ENCODE results near the gene CBFB. TPM values are rescaled to one million over a fixed set of nuclear protein-coding genes. Genes with fewer than 3 reads are reported as not detected.

CBFB gene
- total and polyA plus RNA-seq, 12 donors = 13.0 to 41.2 (median 27.1) TPM

GRCh38 chr16:67016681-67017420 is 12.1 kb upstream of the CBFB start:
- H3K27me3 ChIP-seq = no peaks in the 10 kb centered on the region
- H3K4me3 ChIP-seq = no peak overlapping the region
- H3K9me3 ChIP-seq (replicated peaks in 1 of 3) = no peaks in the 10 kb centered on the region
- TF ChIP-seq CTCF (IDR thresholded peaks at IDR 0.05) = no peak
- no peak for TF ChIP-seq POLR2A (IDR thresholded peaks at IDR 0.05)
- intact Hi-C loops (cut with DNase I) = loop anchor here (5.0 to 10.0 kb wide), 2 partner anchors 138 to 140 kb away; partner anchors contain the start of genes FBXL8 (in 2 of the 2), TRADD (in 2 of the 2) and B3GNT9 (in 1 of the 2)
- peaks cover 13% of the 10 kb centered on the region in 2 donors for H3K4me1 ChIP-seq (replicated peaks in 1 of 2)
- H3K27ac ChIP-seq = no peak overlapping the region
- peak in 1 of 7 donors; percentile 6 for DNase-seq
- H3K36me3 ChIP-seq (replicated peaks in 1 of 2) = no peaks in the 10 kb centered on the region
- WGBS, 4 donors = 81 to 87% (median 84%) methylated on average over 5 of the region's 5 CpGs; no CpG with 5 or more reads in 1 of the 4 donors

GRCh38 chr16:67017421-67017750 is 11.6 kb upstream of the CBFB start:
- peak in 1 of 7 donors; percentile 1 for DNase-seq
- TF ChIP-seq POLR2A (IDR thresholded peaks at IDR 0.05) (no peak), CTCF (IDR thresholded peaks at IDR 0.05) (no peak)
- intact Hi-C loops (cut with DNase I) = loop anchor here (5.0 to 10.0 kb wide), 2 partner anchors 137 to 140 kb away; partner anchors contain the start of genes FBXL8 (in 2 of the 2), TRADD (in 2 of the 2) and B3GNT9 (in 1 of the 2)
- Histone ChIP-seq H3K4me1 (replicated peaks in 1 of 2) (peaks cover 13% of the 10 kb centered on the region in 2 donors), H3K4me3 (no peak overlapping the region), H3K27me3 (no peaks in the 10 kb centered on the region), H3K36me3 (replicated peaks in 1 of 2) (no peaks in the 10 kb centered on the region), H3K9me3 (replicated peaks in 1 of 3) (no peaks in the 10 kb centered on the region), H3K27ac (no peak overlapping the region)
- 63 to 92% (median 88%) methylated on average over 4 of the region's 4 CpGs for WGBS, 4 donors

DNA sequence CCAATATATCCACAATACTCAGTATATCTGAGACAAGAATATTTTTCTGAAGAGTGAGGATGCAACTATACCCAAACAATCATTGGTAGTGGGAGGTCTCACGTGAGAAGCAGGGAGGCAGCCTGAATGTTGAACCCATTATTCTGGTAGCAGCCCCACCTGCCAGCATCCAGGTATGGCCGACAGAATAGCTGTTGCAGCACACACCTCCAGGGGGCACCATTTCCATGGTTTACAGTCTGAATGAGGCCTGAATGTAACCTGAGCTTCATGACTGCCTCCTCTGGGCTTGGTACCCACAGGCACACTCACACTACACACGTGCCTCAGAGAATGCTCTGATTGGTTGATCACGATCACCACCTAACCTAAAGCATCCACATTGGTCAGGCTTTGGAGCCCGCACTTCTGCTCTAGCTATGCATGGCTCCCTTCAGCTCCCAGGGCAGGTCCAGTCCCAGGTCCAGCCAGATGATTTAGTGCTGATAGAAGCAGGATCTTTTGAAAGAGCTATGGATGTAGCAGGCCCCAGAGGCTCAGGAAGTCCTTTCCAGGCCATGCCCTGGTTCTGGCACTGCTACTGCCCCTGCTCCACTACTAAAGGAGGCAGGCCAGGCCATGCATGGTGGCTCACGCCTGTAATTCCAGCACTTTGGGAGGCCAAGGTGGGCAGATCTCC is 11.0 kb upstream of the CBFB start:
- DNase-seq = peak; percentile 77 to 91 (median 87)
- intact Hi-C loops (cut with DNase I) = loop anchor here (5.0 to 10.0 kb wide), 2 partner anchors 137 to 139 kb away; partner anchors contain the start of genes FBXL8 (in 2 of the 2), TRADD (in 2 of the 2) and B3GNT9 (in 1 of the 2)
- H3K4me1 ChIP-seq (replicated peaks in 1 of 2) = peaks cover 13% of the 10 kb centered on the region in 2 donors
- WGBS, 4 donors = 27 to 37% (median 34%) methylated on average over 4 to 6 of the region's 6 CpGs
- H3K4me3 ChIP-seq = no peak overlapping the region
- no peak overlapping the region for H3K27ac ChIP-seq
- H3K9me3 ChIP-seq (replicated peaks in 1 of 3) = no peaks in the 10 kb centered on the region
- H3K27me3 ChIP-seq = no peaks in the 10 kb centered on the region
- no peaks in the 10 kb centered on the region for H3K36me3 ChIP-seq (replicated peaks in 1 of 2)
- TF ChIP-seq POLR2A (IDR thresholded peaks at IDR 0.05) (no peak), CTCF (IDR thresholded peaks at IDR 0.05) (peak; percentile 40 to 81 (median 75))

- no peak for TF ChIP-seq CTCF (IDR thresholded peaks at IDR 0.05)
- TF ChIP-seq POLR2A (IDR thresholded peaks at IDR 0.05) = no peak
- Histone ChIP-seq H3K36me3 (replicated peaks in 1 of 2) (no peaks in the 10 kb centered on the region), H3K4me1 (replicated peaks in 1 of 2) (peaks cover 3% of the 10 kb centered on the region in 2 donors), H3K9me3 (replicated peaks in 1 of 3) (no peaks in the 10 kb centered on the region), H3K4me3 (no peak overlapping the region), H3K27me3 (no peaks in the 10 kb centered on the region), H3K27ac (no peak overlapping the region)
- intact Hi-C loops (cut with DNase I) = loop anchor here (5.0 to 10.0 kb wide), 2 partner anchors 136 to 138 kb away; partner anchors contain the start of genes FBXL8 (in 2 of the 2), TRADD (in 2 of the 2) and B3GNT9 (in 1 of the 2)
- WGBS, 4 donors = 81 to 91% (median 84%) methylated on average over 8 of the region's 8 CpGs
- DNase-seq = peak in 2 of 7 donors; percentile 2 to 9
Measured at GRCh38 chr16:67019171-67019570, 9.8 kb upstream of the CBFB start.

Data from adrenal gland (tissue), 12 donors.